ENCODE data around the gene TRIP12. TPM values are rescaled to one million over a fixed set of nuclear protein-coding genes. Genes with fewer than 3 reads are reported as not detected.

Gene TRIP12
- total RNA-seq, 1 experiment from 2014 or later = 252 TPM

DNA sequence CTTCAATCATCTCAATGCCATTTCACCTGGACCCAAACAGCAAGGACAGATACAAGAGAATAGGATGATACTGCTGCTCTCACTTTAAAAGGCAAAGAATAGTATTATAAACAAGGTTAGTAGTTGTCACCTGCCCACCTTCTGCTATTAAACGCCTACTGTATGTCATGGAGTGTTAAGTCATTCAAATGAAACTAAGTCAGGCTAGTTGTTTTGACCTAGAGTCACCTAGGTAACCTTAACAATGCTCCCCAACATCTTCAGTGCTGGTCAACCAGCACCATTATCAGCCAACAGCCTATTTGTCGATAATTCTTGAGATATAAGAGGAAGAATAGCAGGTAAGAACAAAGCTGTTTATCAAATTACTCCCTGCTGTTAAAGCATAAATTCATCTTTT is 39.2 kb downstream of the TRIP12 start:
- Mint-ChIP-seq H3K27ac (ENCODE audit: unreplicated experiment) (no peak overlapping the region), H3K36me3 (ENCODE audit: insufficient read depth, unreplicated experiment) (peaks cover 18% of the 10 kb centered on the region), H3K27me3 (ENCODE audit: unreplicated experiment) (no peaks in the 10 kb centered on the region), H3K9me3 (ENCODE audit: low read depth, unreplicated experiment) (no peaks in the 10 kb centered on the region), H3K4me1 (ENCODE audit: low read depth, unreplicated experiment) (peaks cover 8% of the 10 kb centered on the region), H3K4me3 (ENCODE audit: low read depth, unreplicated experiment) (no peak overlapping the region)
- TF ChIP-seq, protein P1, sequence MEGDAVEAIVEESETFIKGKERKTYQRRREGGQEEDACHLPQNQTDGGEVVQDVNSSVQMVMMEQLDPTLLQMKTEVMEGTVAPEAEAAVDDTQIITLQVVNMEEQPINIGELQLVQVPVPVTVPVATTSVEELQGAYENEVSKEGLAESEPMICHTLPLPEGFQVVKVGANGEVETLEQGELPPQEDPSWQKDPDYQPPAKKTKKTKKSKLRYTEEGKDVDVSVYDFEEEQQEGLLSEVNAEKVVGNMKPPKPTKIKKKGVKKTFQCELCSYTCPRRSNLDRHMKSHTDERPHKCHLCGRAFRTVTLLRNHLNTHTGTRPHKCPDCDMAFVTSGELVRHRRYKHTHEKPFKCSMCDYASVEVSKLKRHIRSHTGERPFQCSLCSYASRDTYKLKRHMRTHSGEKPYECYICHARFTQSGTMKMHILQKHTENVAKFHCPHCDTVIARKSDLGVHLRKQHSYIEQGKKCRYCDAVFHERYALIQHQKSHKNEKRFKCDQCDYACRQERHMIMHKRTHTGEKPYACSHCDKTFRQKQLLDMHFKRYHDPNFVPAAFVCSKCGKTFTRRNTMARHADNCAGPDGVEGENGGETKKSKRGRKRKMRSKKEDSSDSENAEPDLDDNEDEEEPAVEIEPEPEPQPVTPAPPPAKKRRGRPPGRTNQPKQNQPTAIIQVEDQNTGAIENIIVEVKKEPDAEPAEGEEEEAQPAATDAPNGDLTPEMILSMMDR (IDR thresholded peaks at IDR 0.05; ENCODE audit: unreplicated experiment) = no peak
- intact Hi-C loops (cut with micrococcal nuclease; ENCODE audit: unreplicated experiment) = no loop called here
- no TSS peak for BruUV-seq (replicated peaks)
- CTCF ChIA-PET = no interaction called here
- DNase-seq = no peak

DNA sequence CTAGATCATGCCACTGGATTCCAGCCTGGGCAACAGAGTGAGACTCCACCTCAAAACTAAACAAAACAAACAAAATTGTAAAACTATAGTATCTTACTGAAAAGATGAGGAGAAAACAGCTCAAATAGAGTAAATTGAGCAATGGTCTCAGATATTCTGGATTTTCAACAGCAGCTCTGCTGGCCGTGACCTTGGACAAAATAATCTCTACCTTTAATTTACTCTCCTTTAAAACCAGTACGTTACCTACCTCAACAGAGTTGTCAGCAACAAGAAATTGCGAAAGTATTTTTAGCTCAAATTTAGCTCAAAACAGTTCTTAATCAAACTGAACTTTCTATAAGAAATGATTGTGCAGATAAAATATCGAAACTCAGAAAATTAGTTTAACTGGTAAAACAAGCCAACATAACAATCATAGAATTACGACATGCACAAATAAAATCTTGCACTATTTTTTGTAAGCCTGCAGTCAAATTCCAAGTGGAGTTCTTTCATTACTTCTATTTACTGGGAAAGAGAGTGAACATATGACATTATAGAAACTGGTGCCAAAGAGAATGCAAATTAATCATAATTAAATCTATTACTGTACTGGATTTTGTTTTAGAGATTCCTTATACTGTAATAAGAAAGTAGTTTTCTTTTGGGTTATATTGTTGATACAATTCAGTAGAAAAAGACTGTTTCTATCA is 40.8 kb downstream of the TRIP12 start:
- intact Hi-C loops (cut with micrococcal nuclease; ENCODE audit: unreplicated experiment) = no loop called here
- Mint-ChIP-seq H3K36me3 (ENCODE audit: insufficient read depth, unreplicated experiment) (peaks cover 18% of the 10 kb centered on the region), H3K9me3 (ENCODE audit: low read depth, unreplicated experiment) (no peaks in the 10 kb centered on the region), H3K27ac (ENCODE audit: unreplicated experiment) (no peak overlapping the region), H3K4me1 (ENCODE audit: low read depth, unreplicated experiment) (no peaks in the 10 kb centered on the region), H3K27me3 (ENCODE audit: unreplicated experiment) (no peaks in the 10 kb centered on the region), H3K4me3 (ENCODE audit: low read depth, unreplicated experiment) (no peak overlapping the region)
- BruUV-seq (replicated peaks) = no TSS peak
- CTCF ChIA-PET = interaction anchor here (1.1 kb wide), 1 partner anchor 8 kb away, joined by 3 read pairs; no protein-coding TSS in a partner anchor
- TF ChIP-seq, protein P1 (IDR thresholded peaks at IDR 0.05; ENCODE audit: unreplicated experiment) = no peak
- DNase-seq = no peak

DNA sequence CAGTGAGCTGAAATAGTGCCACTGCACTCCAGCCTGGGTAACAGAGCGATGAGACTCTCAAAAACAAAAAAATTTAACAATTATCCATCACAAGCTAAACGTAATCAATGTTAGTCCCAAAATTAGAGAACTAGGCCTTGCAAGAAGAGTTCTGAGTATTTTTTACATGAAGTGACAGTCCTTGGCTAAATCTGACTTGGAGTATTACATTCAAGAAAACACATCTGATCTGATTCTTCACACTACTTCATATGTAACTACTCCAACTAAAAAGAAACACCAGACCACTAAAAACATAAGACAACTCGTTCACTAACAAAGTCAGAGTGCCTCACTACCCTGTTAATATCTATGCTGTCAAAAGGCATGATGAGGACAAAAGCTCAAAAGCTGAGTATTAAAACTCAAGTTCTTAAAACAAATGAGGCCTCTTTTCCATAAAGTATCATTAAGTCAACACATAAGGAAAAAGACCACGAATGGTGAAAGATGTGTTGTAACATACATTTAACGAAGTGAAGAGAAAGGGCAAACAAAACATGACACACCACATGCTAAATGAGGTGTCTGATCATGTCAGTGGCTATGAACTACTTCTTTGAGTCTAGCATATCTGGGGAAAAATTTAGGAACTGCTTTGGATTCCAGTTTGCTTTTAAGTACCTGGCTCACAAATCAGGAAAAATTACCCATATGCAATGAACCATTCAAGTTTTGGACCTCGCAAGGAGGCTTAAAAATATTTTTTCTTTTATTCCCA is 42.4 kb downstream of the TRIP12 start:
- TF ChIP-seq, protein P1 (IDR thresholded peaks at IDR 0.05; ENCODE audit: unreplicated experiment) = no peak
- Mint-ChIP-seq H3K27me3 (ENCODE audit: unreplicated experiment) (no peaks in the 10 kb centered on the region), H3K4me1 (ENCODE audit: low read depth, unreplicated experiment) (no peaks in the 10 kb centered on the region), H3K36me3 (ENCODE audit: insufficient read depth, unreplicated experiment) (peaks cover 18% of the 10 kb centered on the region), H3K27ac (ENCODE audit: unreplicated experiment) (no peak overlapping the region), H3K9me3 (ENCODE audit: low read depth, unreplicated experiment) (no peaks in the 10 kb centered on the region), H3K4me3 (ENCODE audit: low read depth, unreplicated experiment) (no peak overlapping the region)
- CTCF ChIA-PET = interaction anchor here (0.6 kb wide), 1 partner anchor 48 kb away, joined by 9 read pairs; no protein-coding TSS in a partner anchor
- TSS peak; percentile 27 for BruUV-seq (replicated peaks)
- DNase-seq = no peak
- intact Hi-C loops (cut with micrococcal nuclease; ENCODE audit: unreplicated experiment) = no loop called here

DNA sequence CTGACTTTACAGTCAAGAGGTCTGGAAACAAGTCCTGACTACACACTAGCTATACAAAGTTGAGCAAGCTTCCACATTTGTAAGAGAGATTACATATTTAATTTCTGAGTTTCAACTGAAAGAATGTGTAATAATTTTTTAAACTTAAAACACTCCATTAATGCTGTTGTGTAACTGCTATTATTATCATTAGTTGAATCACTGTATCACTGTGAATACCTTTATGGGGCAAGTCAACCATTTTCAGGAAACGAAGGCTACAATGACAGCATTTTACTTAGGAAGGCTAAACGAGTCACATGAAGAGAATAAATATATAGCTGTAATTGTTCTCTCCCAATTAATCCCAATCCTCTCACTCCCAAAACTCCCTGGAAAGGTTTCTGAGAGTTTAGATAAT is 46.3 kb downstream of the TRIP12 start:
- no peak overlapping the region for H3K27ac Mint-ChIP-seq (ENCODE audit: unreplicated experiment)
- H3K36me3 Mint-ChIP-seq (ENCODE audit: insufficient read depth, unreplicated experiment) = peaks cover 31% of the 10 kb centered on the region
- H3K27me3 Mint-ChIP-seq (ENCODE audit: unreplicated experiment) = no peaks in the 10 kb centered on the region
- no peak for DNase-seq
- intact Hi-C loops (cut with micrococcal nuclease; ENCODE audit: unreplicated experiment) = no loop called here
- TF ChIP-seq, protein P1 (IDR thresholded peaks at IDR 0.05; ENCODE audit: unreplicated experiment) = no peak
- no TSS peak for BruUV-seq (replicated peaks)
- no peak overlapping the region for H3K4me3 Mint-ChIP-seq (ENCODE audit: low read depth, unreplicated experiment)
- H3K4me1 Mint-ChIP-seq (ENCODE audit: low read depth, unreplicated experiment) = peaks cover 13% of the 10 kb centered on the region
- CTCF ChIA-PET = interaction anchor here (1.3 kb wide), 1 partner anchor 44 kb away, joined by 3 read pairs; no protein-coding TSS in a partner anchor
- no peaks in the 10 kb centered on the region for H3K9me3 Mint-ChIP-seq (ENCODE audit: low read depth, unreplicated experiment)

Data from Calu3 (cell line).